Activated CD4-positive, CD25-positive, alpha-beta regulatory T cell treated with anti-CD3 and anti-CD28 coated beads, Interleukin-2, amount 50 U/mL, for 24 hours (primary cell): ENCODE measurements around the gene C4BPA.

ENCODE experiments used
- ATAC-seq, 2 donors: fragments of 150-1000 bp; cut with Tn5 transposase; one replicate each; pipeline ENCODE4 v1.10.0; 2021; ENCODE audit warnings: mild to moderate bottlenecking in 1 of 2, moderate library complexity in 1 of 2

Gene C4BPA

GRCh38 chr1:207077470-207078377 is 26.3 kb upstream of the C4BPA start:
- peak; percentile 67 to 76 for ATAC-seq

- ATAC-seq: no peak
Observed at GRCh38 chr1:207078578-207079132, 25.4 kb upstream of the C4BPA start.

- no peak for ATAC-seq
Observed at GRCh38 chr1:207079706-207080241, 24.3 kb upstream of the C4BPA start.

- no peak for ATAC-seq
Observed at GRCh38 chr1:207081088-207081487, 22.9 kb upstream of the C4BPA start.

GRCh38 chr1:207081806-207082205 is 22.2 kb upstream of the C4BPA start:
- no peak for ATAC-seq

GRCh38 chr1:207084232-207084631 is 19.8 kb upstream of the C4BPA start:
- ATAC-seq: no peak

- peak in 1 of 2 donors; percentile 55 for ATAC-seq
Observed at GRCh38 chr1:207084701-207085180, 19.3 kb upstream of the C4BPA start.

- no peak for ATAC-seq
Observed at GRCh38 chr1:207085887-207086286, 18.1 kb upstream of the C4BPA start.

- no peak for ATAC-seq
Observed at GRCh38 chr1:207088161-207088560, 15.9 kb upstream of the C4BPA start.

GRCh38 chr1:207088701-207089626 is 15.1 kb upstream of the C4BPA start, which contains the start of gene C4BPB:
TSS of gene C4BPB (plus strand) at chr1:207088860. CDS start at chr1:207089532, 672 bp downstream.
- ATAC-seq: peak; percentile 38 to 66

GRCh38 chr1:207089627-207090355 is 14.2 kb upstream of the C4BPA start:
- no peak for ATAC-seq

GRCh38 chr1:207091200-207091908 is 12.7 kb upstream of the C4BPA start:
- ATAC-seq: peak in 1 of 2 donors; percentile 13

- ATAC-seq: no peak
Observed at GRCh38 chr1:207093944-207094343, 10.1 kb upstream of the C4BPA start.

GRCh38 chr1:207097871-207098324 is 6.1 kb upstream of the C4BPA start:
- ATAC-seq: peak; percentile 95 to 96

- no peak for ATAC-seq
Observed at GRCh38 chr1:207101720-207102119, 2.3 kb upstream of the C4BPA start.

- no peak for ATAC-seq
Observed at GRCh38 chr1:207102146-207102545, 1.9 kb upstream of the C4BPA start.

- ATAC-seq: no peak
Observed at GRCh38 chr1:207102659-207103058, 1.4 kb upstream of the C4BPA start.

- no peak for ATAC-seq
Observed at GRCh38 chr1:207109004-207109403, 5.0 kb downstream of the C4BPA start.

GRCh38 chr1:207112616-207113296 is 8.7 kb downstream of the C4BPA start:
- ATAC-seq: no peak

- no peak for ATAC-seq
Observed at GRCh38 chr1:207115269-207115668, 11.2 kb downstream of the C4BPA start.
